ENCODE data around the gene PHETA1.
A peak's percentile ranks its signal among the peaks of the same experiment; 100 is the strongest.

Gene PHETA1

DNA sequence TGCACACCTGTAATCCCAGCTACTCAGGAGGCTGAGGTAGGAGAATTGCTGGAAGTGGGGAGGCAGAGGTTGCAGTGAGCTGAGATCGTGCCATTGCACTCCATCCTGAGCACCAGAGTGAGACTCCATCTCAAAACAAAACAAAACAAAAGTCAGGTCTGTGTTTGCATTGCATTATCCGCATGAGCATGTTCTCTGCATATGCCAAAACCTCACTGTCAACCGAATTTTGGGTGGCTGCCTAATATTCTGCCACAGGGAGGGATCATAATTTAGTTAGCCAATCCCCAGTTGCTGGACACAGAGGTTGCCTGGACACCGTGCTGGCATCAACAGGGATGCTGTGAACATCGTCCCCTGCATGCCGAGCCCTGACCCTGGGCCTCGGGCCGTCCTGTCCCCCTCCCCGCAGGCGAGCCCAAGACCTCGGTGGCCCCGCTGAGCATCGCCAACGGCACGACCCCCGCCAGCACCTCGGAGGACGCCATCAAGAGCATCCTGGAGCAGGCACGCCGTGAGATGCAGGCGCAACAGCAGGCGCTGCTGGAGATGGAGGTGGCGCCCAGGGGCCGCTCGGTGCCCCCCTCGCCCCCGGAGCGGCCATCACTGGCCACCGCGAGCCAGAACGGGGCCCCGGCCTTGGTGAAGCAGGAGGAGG, 49.2 kb downstream of the PHETA1 start:
- no peak for DNase-seq

DNA sequence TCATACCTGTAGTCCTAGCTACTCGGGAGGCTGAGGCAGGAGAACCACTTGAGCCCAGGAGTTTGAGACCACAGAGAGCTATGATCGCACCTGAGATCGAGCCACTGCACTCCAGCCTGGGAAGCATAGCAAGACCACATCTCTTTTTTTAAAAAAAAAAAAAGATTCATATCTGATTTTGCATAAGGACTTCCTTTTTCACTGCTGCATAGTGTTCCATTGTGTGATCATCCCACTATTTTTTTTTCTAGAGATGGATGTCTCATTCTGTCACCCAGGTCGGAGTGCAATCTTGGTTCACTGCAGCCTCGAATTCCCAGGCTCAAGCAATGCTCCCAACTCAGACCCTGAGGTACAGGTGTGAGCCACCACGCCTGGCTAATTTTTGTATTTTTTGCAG, 50.4 kb downstream of the PHETA1 start:
- no peak for DNase-seq

- no peak for DNase-seq
These were observed 52.2 kb downstream of the PHETA1 start for GRCh38 chr12:111316671-111317070.

- no peak for DNase-seq
These were observed 53.8 kb downstream of the PHETA1 start for GRCh38 chr12:111314953-111315539.

- peak; percentile 74 for DNase-seq
These were observed 55.0 kb downstream of the PHETA1 start for GRCh38 chr12:111313833-111314259.

DNA sequence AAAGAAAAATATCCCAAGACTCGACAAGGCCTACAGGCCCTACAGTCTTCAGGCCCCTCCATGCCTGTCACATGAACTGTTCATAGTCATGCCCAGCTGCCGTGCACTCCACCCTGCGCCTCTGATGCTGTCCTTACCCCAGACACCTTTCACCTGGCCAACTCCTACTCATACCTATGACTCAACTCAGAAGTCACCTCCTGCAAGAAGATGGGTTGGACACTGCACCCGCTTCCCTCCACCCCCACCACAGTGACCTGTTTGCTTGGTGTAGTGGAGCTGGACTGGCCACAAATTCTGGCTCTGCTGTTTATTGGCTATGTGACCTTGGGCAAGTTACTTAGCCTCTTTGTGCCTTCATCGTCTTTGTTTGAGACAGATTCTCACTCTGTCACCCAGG, 56.2 kb downstream of the PHETA1 start:
- DNase-seq, result no peak

GRCh38 chr12:111312016-111312415, 56.9 kb downstream of the PHETA1 start:
- DNase-seq, result no peak

DNA sequence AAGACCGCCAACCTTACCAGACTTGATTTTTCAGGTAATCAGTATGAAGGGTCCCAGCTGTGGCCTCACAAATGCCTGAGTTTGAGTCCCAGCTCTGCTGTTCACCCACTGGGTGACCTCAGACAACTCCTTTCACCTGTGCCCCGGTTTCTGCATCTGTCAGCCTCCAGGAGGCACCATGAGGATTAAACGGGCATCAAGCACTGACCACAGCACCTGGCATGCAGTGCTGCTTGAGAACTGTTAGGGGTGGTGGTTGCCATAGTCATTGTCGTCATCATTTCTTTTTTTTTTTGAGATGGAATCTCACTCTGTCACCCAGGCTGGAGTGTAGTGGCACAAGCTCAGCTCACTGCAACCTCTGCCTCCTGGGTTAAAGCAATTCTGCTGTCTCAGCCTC, 57.9 kb downstream of the PHETA1 start:
- no peak for DNase-seq
